Activated CD4-positive, alpha-beta memory T cell treated with anti-CD3 and anti-CD28 coated beads for 36 hours (primary cell): ENCODE data around the gene MARCHF6. TPM values are rescaled to one million over a fixed set of nuclear protein-coding genes. Genes with fewer than 3 reads are reported as not detected.
"Not testable (repeated sequence)": the region's sequence is repeated elsewhere in the genome, so short reads cannot be mapped to it uniquely, and the experiment has no call there.

Experiments used
- CTCF ChIA-PET: fragments of 350-600 bp; sonication (Branson Sonifier 250); formaldehyde crosslinking; loops from one replicate; lab custom pipeline; 2021; ENCODE audit warnings: antibody characterized with exemption, inconsistent platforms; lab: Charles Lee
- POLR2A ChIA-PET: fragments of 350-600 bp; sonication (Branson Sonifier 250); formaldehyde crosslinking; loops from one replicate; lab custom pipeline; 2021; ENCODE audit warnings: antibody characterized with exemption; lab: Charles Lee
- DNase-seq: peaks from one replicate; pipeline ENCODE4 v3.0.0-alpha.2; 2020
- H3K27ac Mint-ChIP-seq: one replicate; pipeline ENCODE4 v1.8.0; 2021; ENCODE audit warnings: mixed read lengths
- H3K27me3 Mint-ChIP-seq: one replicate; pipeline ENCODE4 v1.8.0; 2021; ENCODE audit warnings: mixed read lengths
- H3K36me3 Mint-ChIP-seq: one replicate; pipeline ENCODE4 v1.8.0; 2021; ENCODE audit warnings: mixed read lengths
- H3K4me1 Mint-ChIP-seq: one replicate; pipeline ENCODE4 v1.8.0; 2021; ENCODE audit warnings: low read depth, mixed read lengths
- H3K4me3 Mint-ChIP-seq: one replicate; pipeline ENCODE4 v1.8.0; 2021; ENCODE audit warnings: mild to moderate bottlenecking, mixed read lengths
- H3K9me3 Mint-ChIP-seq: one replicate; pipeline ENCODE4 v1.8.0; 2021; ENCODE audit warnings: mixed read lengths
- intact Hi-C: fragments of 100-400 bp; cut with micrococcal nuclease; formaldehyde crosslinking; loops from one replicate; pipeline ENCODE4 v1.15.1; 2023
- total RNA-seq, 2 experiments: library from RNA; stranded (reverse); gene quantifications; one replicate each; pipeline ENCODE4 v1.2.3, GENCODE V29; 2021

The MARCHF6 gene
- total RNA-seq, 2 experiments from 2014 or later, result 103 to 108 TPM

DNA sequence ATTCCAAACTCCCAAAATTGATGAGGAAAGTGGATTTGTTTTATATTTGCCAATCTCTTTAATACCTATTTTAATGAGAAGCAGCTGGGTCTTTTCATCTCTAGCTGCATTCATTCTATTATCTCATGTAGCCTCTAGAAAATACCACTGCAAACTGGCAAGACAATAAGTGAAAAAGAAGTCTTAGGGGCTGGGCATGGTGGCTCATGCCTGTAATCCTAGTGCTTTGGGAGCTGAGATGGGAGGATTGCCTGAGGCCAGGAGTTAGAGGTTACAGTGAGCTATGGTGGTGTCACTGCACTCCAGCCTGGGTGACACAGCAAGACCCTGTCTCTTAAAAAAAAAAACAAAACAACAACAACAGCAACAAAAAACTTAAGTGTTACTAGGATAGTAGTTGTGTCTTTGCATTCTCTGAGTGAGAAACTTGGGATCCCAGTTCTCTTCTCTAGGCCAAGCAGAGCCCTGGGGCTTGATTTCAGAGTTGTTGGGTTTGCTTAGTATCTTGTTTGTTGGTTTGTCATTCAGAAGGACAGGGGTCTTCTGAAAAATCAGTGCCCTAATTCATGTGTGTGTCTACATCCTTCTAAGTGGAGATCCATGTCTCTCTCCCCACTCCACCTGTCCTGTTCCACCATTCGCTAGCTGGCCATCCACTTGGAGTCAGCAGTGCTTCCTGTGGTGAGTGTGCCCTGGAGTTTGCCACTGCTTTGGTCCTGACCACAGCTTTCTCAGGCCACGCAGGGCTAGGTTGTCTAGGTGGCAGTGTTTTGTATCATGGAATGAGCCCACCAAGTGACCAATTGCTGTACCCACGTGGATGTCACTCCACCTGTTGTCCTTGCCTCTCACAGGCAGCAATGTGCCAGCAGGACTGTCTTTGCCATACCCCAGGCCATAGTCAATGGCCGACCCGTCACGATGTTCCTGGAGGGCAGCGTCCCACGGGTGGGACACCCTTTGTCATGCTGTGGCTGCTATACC lies 19.5 kb downstream of the MARCHF6 start:
- Mint-ChIP-seq H3K9me3 (no peaks in the 10 kb centered on the region), H3K4me1 (peaks cover 69% of the 10 kb centered on the region), H3K27ac (peak overlapping the region; percentile 29), H3K27me3 (no peaks in the 10 kb centered on the region), H3K4me3 (no peak overlapping the region), H3K36me3 (peaks cover 9% of the 10 kb centered on the region)
- intact Hi-C loops, result no loop called here
- no peak for DNase-seq
- POLR2A ChIA-PET, result no interaction called here
- CTCF ChIA-PET, result no interaction called here

GRCh38 chr5:10374046-10375022 lies 20.8 kb downstream of the MARCHF6 start:
- peaks cover 14% of the 10 kb centered on the region for H3K36me3 Mint-ChIP-seq
- peaks cover 56% of the 10 kb centered on the region for H3K4me1 Mint-ChIP-seq
- ChIA-PET CTCF (no interaction called here), POLR2A (interaction anchor here (0.5 kb wide), 1 partner anchor 44 kb away, joined by 3 read pairs; no protein-coding TSS in a partner anchor)
- H3K27me3 Mint-ChIP-seq, result no peaks in the 10 kb centered on the region
- H3K27ac Mint-ChIP-seq, result peak overlapping the region; percentile 29
- H3K9me3 Mint-ChIP-seq, result no peaks in the 10 kb centered on the region
- H3K4me3 Mint-ChIP-seq, result no peak overlapping the region
- intact Hi-C loops, result no loop called here
- DNase-seq, result no peak

DNA sequence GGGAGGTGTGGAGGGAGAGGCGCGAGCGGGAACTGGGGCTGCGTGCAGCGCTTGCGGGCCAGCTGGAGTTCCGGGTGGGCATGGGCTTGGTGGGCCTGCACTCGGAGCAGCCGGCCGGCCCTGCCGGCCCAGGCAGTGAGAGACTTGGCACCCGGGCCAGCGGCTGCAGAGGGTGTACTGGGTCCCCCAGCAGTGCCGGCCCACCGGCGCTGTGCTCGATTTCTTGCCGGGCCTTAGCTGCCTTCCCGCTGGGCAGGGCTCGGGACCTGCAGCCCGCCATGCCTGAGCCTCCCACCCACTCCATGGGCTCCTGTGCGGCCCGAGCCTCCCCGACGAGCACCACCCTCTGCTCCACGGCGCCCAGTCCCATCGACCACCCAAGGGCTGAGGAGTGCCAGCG lies 21.7 kb downstream of the MARCHF6 start:
- H3K27ac Mint-ChIP-seq, H3K4me3 Mint-ChIP-seq, POLR2A ChIA-PET, H3K27me3 Mint-ChIP-seq, CTCF ChIA-PET, H3K9me3 Mint-ChIP-seq, DNase-seq, intact Hi-C loops: not testable (repeated sequence)
- peaks cover 56% of the 10 kb centered on the region for H3K4me1 Mint-ChIP-seq
- H3K36me3 Mint-ChIP-seq, result peaks cover 15% of the 10 kb centered on the region

- Mint-ChIP-seq H3K4me3 (no peak overlapping the region), H3K4me1 (peaks cover 46% of the 10 kb centered on the region), H3K27ac (no peak overlapping the region), H3K9me3 (no peaks in the 10 kb centered on the region), H3K36me3 (peaks cover 20% of the 10 kb centered on the region), H3K27me3 (no peaks in the 10 kb centered on the region)
- ChIA-PET CTCF (no interaction called here), POLR2A (no interaction called here)
- intact Hi-C loops, result no loop called here
- DNase-seq, result no peak
Observed at GRCh38 chr5:10376544-10376943, 23.0 kb downstream of the MARCHF6 start.

DNA sequence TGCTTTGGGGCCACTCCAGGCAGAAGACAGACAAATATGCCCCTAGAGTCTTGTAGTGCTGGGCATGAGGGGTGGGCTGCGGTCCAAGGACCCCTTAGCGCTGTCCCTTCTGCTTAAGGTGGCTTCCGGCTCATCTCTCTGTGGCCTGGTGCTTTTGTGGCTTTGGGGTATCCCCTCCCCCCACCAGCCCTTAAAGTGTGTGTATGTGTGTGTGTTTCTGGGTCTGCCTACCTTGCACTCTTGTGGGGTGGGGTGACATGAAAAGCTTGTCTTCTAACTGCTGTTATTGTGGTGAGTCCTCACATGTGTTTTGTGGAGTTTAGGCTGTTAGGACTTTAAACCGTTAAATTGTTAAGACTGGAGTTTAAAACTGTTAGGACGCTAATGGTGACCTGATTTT lies 23.6 kb downstream of the MARCHF6 start:
- ChIA-PET CTCF (no interaction called here), POLR2A (no interaction called here)
- Mint-ChIP-seq H3K36me3 (peaks cover 24% of the 10 kb centered on the region), H3K9me3 (no peaks in the 10 kb centered on the region), H3K27ac (no peak overlapping the region), H3K4me3 (no peak overlapping the region), H3K27me3 (no peaks in the 10 kb centered on the region), H3K4me1 (peaks cover 44% of the 10 kb centered on the region)
- no peak for DNase-seq
- intact Hi-C loops, result no loop called here

DNA sequence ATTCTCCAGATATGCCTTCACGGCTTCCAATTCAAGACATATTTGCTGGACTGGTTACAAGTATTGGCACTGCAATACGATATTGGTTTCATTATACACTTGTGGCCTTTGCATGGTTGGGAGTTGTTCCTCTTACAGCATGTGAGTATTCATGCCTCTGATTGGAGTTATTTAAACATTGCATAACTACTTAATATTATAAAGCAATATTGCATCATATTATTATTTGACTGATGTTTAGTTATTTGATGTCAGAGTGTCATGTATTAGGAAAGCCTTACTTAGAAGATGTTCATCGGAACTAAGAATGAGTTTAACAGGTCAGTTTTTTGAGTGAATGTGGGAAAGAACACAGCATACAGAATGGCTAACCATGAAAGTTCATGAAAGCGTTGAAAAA lies 28.3 kb downstream of the MARCHF6 start:
- Mint-ChIP-seq H3K27ac (no peak overlapping the region), H3K4me1 (peaks cover 8% of the 10 kb centered on the region), H3K27me3 (no peaks in the 10 kb centered on the region), H3K36me3 (peaks cover 32% of the 10 kb centered on the region), H3K9me3 (no peaks in the 10 kb centered on the region), H3K4me3 (no peak overlapping the region)
- POLR2A ChIA-PET, result no interaction called here
- CTCF ChIA-PET, result no interaction called here
- intact Hi-C loops, result no loop called here
- no peak for DNase-seq

DNA sequence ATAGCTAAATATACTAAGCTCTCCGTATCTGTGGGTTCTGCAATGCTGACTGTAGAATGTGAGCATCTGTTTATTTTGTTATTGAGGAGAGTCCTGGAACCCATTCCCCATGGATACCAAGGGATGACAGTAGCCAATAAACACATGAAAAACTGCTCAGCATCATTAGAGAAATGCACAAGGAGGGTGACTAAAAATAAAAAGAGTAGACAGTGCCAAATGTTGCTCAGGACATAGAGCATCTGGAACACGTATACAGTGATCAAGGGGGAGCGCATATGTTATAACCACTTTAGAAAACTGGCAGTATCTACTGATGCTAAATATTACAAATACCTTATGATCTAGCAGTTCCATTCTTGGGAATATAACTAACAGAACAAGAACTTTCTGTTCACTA lies 31.0 kb downstream of the MARCHF6 start:
- CTCF ChIA-PET, result interaction anchor here (1.0 kb wide), 1 partner anchor 27 kb away, joined by 4 read pairs; no protein-coding TSS in a partner anchor
- no peak for DNase-seq
- Mint-ChIP-seq H3K27me3 (no peaks in the 10 kb centered on the region), H3K36me3 (peaks cover 26% of the 10 kb centered on the region), H3K4me1 (no peaks in the 10 kb centered on the region), H3K9me3 (no peaks in the 10 kb centered on the region), H3K27ac (no peak overlapping the region), H3K4me3 (no peak overlapping the region)
- POLR2A ChIA-PET, result no interaction called here
- intact Hi-C loops, result no loop called here

DNA sequence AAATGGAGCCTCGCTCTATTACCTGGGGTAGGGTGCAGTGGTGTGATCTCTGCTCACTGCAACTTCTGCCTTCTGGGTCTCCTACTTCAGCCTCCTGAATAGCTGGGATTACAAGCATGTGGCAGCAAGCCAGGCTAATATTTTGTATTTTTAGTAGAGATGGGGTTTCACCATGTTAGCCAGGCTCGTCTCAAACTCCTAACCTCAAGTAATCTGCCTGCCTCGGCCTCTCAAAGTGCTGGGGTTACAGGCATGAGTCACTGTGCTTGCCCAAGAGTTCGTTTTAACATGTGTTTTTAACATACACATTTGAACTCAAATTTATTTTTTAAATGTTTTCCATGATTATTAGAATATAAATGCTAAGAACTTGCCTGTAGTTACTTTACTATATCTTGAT lies 34.2 kb downstream of the MARCHF6 start:
- peaks cover 30% of the 10 kb centered on the region for H3K36me3 Mint-ChIP-seq
- POLR2A ChIA-PET, result interaction anchor here (0.9 kb wide), 1 partner anchor 9 kb away, joined by 3 read pairs; no protein-coding TSS in a partner anchor
- intact Hi-C loops, result no loop called here
- no peak overlapping the region for H3K4me3 Mint-ChIP-seq
- DNase-seq, result no peak
- no peaks in the 10 kb centered on the region for H3K9me3 Mint-ChIP-seq
- CTCF ChIA-PET, result no interaction called here
- H3K27ac Mint-ChIP-seq, result no peak overlapping the region
- no peaks in the 10 kb centered on the region for H3K4me1 Mint-ChIP-seq
- no peaks in the 10 kb centered on the region for H3K27me3 Mint-ChIP-seq

- intact Hi-C loops, result no loop called here
Observed at GRCh38 chr5:10391130-10391529, 37.6 kb downstream of the MARCHF6 start.

GRCh38 chr5:10392567-10393328 lies 39.3 kb downstream of the MARCHF6 start:
- DNase-seq, H3K27ac Mint-ChIP-seq, H3K4me3 Mint-ChIP-seq, POLR2A ChIA-PET, H3K4me1 Mint-ChIP-seq, H3K27me3 Mint-ChIP-seq, H3K9me3 Mint-ChIP-seq, intact Hi-C loops: not testable (repeated sequence)
- peaks cover 32% of the 10 kb centered on the region for H3K36me3 Mint-ChIP-seq
- CTCF ChIA-PET, result interaction anchor here (0.7 to 1.4 kb wide), 2 partner anchors 14 to 35 kb away, joined by 3 read pairs; no protein-coding TSS in a partner anchor

More at GRCh38 chr5:10391130-10391529, 37.6 kb downstream of the MARCHF6 start:
- DNase-seq, result no peak
- Mint-ChIP-seq H3K36me3 (peaks cover 29% of the 10 kb centered on the region), H3K9me3 (no peaks in the 10 kb centered on the region), H3K27me3 (no peaks in the 10 kb centered on the region), H3K27ac (no peak overlapping the region), H3K4me3 (no peak overlapping the region), H3K4me1 (no peaks in the 10 kb centered on the region)
- ChIA-PET POLR2A (no interaction called here), CTCF (no interaction called here)

DNA sequence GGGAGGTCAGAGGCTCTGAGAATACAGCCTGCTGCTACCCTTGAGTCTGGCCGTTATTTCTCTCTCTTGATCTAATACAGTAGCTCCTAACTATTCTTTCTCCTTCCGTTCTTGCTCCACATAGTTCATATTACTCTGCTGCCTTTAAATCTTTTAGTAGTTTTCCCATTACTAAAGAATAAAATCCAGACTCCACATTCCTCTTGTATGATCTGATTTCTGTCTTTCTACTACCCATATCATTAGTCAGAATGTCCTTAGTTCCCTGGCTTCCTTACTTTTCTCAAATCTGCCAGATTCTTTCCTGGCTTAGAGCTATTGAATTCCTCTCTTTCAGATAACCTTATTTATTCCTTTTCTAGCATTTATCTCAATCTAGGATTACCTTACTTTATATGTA lies 40.0 kb downstream of the MARCHF6 start:
- Mint-ChIP-seq H3K9me3 (no peaks in the 10 kb centered on the region), H3K27me3 (no peaks in the 10 kb centered on the region), H3K36me3 (peaks cover 35% of the 10 kb centered on the region), H3K27ac (no peak overlapping the region), H3K4me3 (no peak overlapping the region), H3K4me1 (no peaks in the 10 kb centered on the region)
- intact Hi-C loops, result no loop called here
- ChIA-PET CTCF (interaction anchor here (0.7 to 1.4 kb wide), 2 partner anchors 13 to 36 kb away, joined by 3 read pairs; no protein-coding TSS in a partner anchor), POLR2A (no interaction called here)
- DNase-seq, result no peak
